Left ventricle myocardium inferior (tissue), 1 donor: ENCODE measurements around the gene UGP2. TPM values are rescaled to one million over a fixed set of nuclear protein-coding genes. Genes with fewer than 3 reads are reported as not detected.

Source experiments
- DNase-seq: peaks from one replicate; pipeline ENCODE4 v3.0.0-alpha.2; 2020
- H3K27ac ChIP-seq: fragments of 200-600 bp; replicated peaks from 2 replicates; pipeline ENCODE4 v1.8.0; 2021
- H3K27me3 ChIP-seq: fragments of 200-600 bp; 2 replicates; pipeline ENCODE4 v1.8.0; 2021; ENCODE audit warnings: low read depth
- H3K36me3 ChIP-seq: fragments of 200-600 bp; 2 replicates; pipeline ENCODE4 v1.8.0; 2021
- H3K4me1 ChIP-seq: fragments of 200-600 bp; 2 replicates; pipeline ENCODE4 v1.8.0; 2021
- H3K4me3 ChIP-seq: fragments of 200-600 bp; 2 replicates; pipeline ENCODE4 v1.8.0; 2021; ENCODE audit warnings: mild to moderate bottlenecking, moderate library complexity
- H3K9me3 ChIP-seq: fragments of 200-600 bp; replicated peaks from 2 replicates; pipeline ENCODE4 v1.8.0; 2021
- intact Hi-C: fragments of 100-400 bp; cut with micrococcal nuclease; formaldehyde crosslinking; loops from one replicate; pipeline ENCODE4 v1.11.0; 2022
- total RNA-seq: library from RNA; stranded (reverse); fragmentation: NEBNext Ultra II Directional; extraction: Animal tissue kit (Norgen Biotek cat#: 25700); gene quantifications from one replicate; pipeline ENCODE4 v1.2.1, GENCODE V29; 2021
- TF ChIP-seq, protein P1 (sequence below): fragments of 200-600 bp; IDR thresholded peaks from 2 replicates; pipeline ENCODE4 v1.8.0; 2021; ENCODE audit warnings: antibody characterized with exemption, mild to moderate bottlenecking, borderline replicate concordance
- donor health status: DM: no; HTN: yes; CAD: no; lungs with severe emphysema.

UGP2 gene
- total RNA-seq, 1 donor from 2014 or later, result 394 TPM

DNA sequence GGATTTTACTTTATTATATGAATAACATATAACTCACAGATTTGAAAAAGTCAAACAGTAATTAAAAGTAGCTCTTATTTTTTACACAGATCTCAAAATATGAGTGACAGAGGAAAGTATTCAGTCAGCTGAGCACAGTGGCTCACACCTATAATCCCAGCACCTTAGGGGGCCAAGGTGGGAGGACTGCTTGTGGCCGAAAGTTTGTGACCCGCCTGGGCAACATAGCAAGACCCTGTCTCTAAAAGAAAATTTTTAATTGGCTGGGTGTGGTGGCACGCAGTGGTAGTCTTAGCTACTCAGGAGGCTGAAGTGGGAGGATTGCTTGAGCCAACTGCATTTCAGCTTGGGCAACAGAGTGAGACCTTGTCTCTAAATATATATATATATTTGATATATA lies 19.2 kb upstream of the UGP2 start:
- TF ChIP-seq, protein P1, sequence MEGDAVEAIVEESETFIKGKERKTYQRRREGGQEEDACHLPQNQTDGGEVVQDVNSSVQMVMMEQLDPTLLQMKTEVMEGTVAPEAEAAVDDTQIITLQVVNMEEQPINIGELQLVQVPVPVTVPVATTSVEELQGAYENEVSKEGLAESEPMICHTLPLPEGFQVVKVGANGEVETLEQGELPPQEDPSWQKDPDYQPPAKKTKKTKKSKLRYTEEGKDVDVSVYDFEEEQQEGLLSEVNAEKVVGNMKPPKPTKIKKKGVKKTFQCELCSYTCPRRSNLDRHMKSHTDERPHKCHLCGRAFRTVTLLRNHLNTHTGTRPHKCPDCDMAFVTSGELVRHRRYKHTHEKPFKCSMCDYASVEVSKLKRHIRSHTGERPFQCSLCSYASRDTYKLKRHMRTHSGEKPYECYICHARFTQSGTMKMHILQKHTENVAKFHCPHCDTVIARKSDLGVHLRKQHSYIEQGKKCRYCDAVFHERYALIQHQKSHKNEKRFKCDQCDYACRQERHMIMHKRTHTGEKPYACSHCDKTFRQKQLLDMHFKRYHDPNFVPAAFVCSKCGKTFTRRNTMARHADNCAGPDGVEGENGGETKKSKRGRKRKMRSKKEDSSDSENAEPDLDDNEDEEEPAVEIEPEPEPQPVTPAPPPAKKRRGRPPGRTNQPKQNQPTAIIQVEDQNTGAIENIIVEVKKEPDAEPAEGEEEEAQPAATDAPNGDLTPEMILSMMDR, result no peak
- intact Hi-C loops, result no loop called here
- Histone ChIP-seq H3K4me1 (peaks cover 24% of the 10 kb centered on the region), H3K27ac (no peak overlapping the region), H3K36me3 (no peaks in the 10 kb centered on the region), H3K9me3 (no peaks in the 10 kb centered on the region), H3K27me3 (no peaks in the 10 kb centered on the region), H3K4me3 (no peak overlapping the region)
- DNase-seq, result no peak

DNA sequence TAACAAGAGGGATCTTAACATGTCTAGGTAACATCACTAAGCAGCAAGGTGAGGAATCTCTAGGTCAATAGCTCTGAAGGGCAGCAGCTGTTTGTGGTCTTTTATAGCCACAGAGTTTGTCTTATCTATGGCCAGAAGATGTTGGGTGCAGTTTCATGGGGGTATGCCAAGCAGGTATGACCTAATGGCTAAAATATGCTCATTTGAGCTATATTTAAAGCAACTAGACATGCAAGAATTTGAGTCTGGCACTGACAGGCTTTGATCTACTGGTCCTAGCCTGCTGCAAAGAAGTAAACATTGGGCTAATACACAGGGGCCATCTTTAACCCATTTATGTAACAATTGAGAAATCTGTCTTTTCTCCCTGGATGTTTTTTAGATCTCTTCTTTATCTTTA lies 13.9 kb upstream of the UGP2 start:
- Histone ChIP-seq H3K4me1 (peaks cover 9% of the 10 kb centered on the region), H3K27me3 (no peaks in the 10 kb centered on the region), H3K4me3 (no peak overlapping the region), H3K36me3 (no peaks in the 10 kb centered on the region), H3K27ac (no peak overlapping the region), H3K9me3 (no peaks in the 10 kb centered on the region)
- TF ChIP-seq, protein P1, result no peak
- intact Hi-C loops, result no loop called here
- DNase-seq, result no peak

DNA sequence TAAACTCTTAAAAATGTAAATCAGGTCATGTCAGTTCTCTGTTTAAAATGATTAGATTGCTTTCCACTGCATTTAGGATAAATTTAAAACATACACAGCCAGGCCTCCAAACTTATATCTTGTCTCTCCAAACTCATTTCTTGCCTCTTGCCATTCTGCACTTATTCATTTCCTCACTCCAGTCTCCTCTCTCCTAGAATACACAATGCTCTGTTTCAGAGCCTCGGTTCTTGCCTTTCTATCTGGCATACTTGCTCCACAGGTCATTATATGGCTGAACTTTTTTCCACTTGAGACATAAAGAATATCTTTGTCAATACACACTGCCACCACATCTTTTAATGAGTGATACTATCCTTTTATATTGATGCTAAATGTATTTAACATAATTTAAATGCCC lies 10.5 kb upstream of the UGP2 start:
- Histone ChIP-seq H3K27me3 (no peaks in the 10 kb centered on the region), H3K4me1 (peaks cover 9% of the 10 kb centered on the region), H3K36me3 (no peaks in the 10 kb centered on the region), H3K4me3 (no peak overlapping the region), H3K9me3 (no peaks in the 10 kb centered on the region), H3K27ac (no peak overlapping the region)
- DNase-seq, result no peak
- TF ChIP-seq, protein P1, result no peak
- intact Hi-C loops, result no loop called here

DNA sequence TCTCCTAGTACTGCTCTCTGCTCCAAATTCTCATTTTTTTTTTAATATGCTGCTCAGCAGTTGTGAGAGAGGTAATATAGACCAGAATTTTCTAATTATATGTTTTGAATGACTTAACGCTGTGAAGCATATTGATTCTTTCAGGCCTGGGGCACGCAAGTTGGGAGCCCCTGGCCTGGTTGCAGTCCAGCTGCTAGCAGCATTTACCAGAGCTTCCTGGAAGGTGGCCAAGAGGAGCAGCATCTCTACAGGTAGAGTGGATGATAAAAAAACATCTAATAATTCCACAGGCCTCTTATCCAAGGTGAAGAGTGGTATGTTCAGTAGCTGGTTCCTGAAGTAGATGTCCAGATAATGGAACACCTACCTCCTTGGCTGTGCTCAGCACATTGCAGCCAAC lies 7.3 kb upstream of the UGP2 start:
- Histone ChIP-seq H3K4me3 (no peak overlapping the region), H3K9me3 (no peaks in the 10 kb centered on the region), H3K27me3 (no peaks in the 10 kb centered on the region), H3K27ac (no peak overlapping the region), H3K4me1 (no peaks in the 10 kb centered on the region), H3K36me3 (no peaks in the 10 kb centered on the region)
- intact Hi-C loops, result no loop called here
- TF ChIP-seq, protein P1, result no peak
- no peak for DNase-seq

DNA sequence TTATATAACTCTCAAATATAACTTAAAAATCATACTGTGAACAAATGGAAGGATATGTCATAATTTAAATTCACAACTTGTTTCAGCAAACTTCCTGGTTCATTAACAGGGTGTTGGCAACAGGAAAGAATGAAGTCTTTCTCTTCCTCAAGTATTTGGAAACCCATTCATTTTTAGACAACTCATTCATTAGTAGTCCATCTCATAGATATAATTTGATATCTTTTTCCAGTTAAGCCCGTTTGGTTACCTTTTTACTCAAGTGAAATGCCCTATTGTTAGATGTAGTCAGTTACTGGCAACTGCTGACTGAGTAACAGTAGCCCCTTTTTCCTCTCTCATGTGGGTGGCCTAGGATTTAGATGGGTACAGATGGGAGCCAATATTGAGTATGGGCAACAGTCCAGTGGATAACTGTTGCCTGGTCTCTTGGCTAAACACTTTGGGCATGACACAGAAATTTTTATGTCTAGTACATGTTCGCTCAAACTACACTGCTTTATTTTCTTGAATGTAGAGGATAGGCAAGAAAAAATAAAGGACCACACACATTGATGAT lies 4.6 kb upstream of the UGP2 start:
- Histone ChIP-seq H3K4me3 (no peak overlapping the region), H3K36me3 (no peaks in the 10 kb centered on the region), H3K9me3 (no peaks in the 10 kb centered on the region), H3K27ac (no peak overlapping the region), H3K4me1 (peaks cover 19% of the 10 kb centered on the region), H3K27me3 (no peaks in the 10 kb centered on the region)
- intact Hi-C loops, result no loop called here
- TF ChIP-seq, protein P1, result no peak
- DNase-seq, result no peak
